Epithelial cell of proximal tubule (primary cell): Measurements from ENCODE around the gene SGCD. TPM values are rescaled to one million over a fixed set of nuclear protein-coding genes. Genes with fewer than 3 reads are reported as not detected.

Experiments
- DNase-seq: peaks from one replicate; pipeline ENCODE4 v3.0.0-alpha.2; 2011; ENCODE audit warnings: low read depth
- H3K4me3 ChIP-seq: 2 replicates; pipeline ENCODE4 v1.5.1; 2011; ENCODE audit warnings: low read depth, mild to moderate bottlenecking, low read length
- total RNA-seq: library from RNA; depleted of rRNA; stranded (reverse); fragments of >200 nt; gene quantifications from 2 replicates; pipeline ENCODE4 v1.2.3, GENCODE V29; 2015
- TF ChIP-seq, protein P1 (sequence below): conservative IDR thresholded peaks from 2 replicates; pipeline ENCODE4 v1.5.1; 2012; ENCODE audit warnings: low read depth, mild to moderate bottlenecking, low read length

SGCD gene
- total RNA-seq, 1 donor from 2014 or later: 0.06 TPM

DNA sequence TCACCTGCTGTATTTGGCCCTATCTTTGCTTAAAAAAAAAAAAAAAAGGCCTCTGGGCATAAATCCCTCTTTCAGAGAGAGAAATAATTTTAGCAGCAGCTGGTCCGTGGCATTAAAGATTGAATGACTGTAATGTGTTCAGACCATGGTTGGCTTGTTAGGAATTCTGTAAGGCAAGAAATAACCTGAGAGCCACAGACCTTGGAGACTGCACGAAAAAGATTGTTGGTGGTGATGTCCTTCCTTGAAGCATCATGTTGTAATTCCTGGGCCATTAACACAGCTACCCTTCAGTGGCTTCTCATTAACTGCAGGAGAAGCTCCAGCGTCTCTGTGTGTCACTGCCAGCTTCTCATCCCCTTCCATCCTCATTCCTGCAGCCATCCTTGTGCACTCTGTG is 79.0 kb downstream of the SGCD start:
- H3K4me3 ChIP-seq: no peak overlapping the region
- DNase-seq: peak; percentile 6
- TF ChIP-seq, protein P1, sequence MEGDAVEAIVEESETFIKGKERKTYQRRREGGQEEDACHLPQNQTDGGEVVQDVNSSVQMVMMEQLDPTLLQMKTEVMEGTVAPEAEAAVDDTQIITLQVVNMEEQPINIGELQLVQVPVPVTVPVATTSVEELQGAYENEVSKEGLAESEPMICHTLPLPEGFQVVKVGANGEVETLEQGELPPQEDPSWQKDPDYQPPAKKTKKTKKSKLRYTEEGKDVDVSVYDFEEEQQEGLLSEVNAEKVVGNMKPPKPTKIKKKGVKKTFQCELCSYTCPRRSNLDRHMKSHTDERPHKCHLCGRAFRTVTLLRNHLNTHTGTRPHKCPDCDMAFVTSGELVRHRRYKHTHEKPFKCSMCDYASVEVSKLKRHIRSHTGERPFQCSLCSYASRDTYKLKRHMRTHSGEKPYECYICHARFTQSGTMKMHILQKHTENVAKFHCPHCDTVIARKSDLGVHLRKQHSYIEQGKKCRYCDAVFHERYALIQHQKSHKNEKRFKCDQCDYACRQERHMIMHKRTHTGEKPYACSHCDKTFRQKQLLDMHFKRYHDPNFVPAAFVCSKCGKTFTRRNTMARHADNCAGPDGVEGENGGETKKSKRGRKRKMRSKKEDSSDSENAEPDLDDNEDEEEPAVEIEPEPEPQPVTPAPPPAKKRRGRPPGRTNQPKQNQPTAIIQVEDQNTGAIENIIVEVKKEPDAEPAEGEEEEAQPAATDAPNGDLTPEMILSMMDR: no peak

DNA sequence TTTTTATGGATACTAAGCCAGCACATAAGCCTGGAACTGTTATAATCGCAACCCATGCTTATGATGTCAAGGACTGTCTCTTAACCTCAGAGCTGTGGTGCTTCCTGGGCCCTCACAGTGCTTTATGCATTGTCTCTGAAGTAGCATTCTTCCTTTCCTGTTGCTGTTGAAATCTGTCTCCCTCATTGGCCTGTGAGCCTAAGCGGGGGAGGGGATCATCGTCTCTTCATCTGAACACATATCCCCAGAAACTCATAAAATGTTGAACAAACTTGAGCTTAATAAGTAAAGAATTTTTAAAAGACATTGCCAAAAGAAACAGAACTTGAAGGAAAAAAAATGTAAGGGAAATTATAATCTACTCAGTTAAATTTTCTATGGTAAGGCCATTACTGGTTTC is 80.3 kb downstream of the SGCD start:
- TF ChIP-seq, protein P1: no peak
- H3K4me3 ChIP-seq: no peak overlapping the region
- DNase-seq: no peak

DNA sequence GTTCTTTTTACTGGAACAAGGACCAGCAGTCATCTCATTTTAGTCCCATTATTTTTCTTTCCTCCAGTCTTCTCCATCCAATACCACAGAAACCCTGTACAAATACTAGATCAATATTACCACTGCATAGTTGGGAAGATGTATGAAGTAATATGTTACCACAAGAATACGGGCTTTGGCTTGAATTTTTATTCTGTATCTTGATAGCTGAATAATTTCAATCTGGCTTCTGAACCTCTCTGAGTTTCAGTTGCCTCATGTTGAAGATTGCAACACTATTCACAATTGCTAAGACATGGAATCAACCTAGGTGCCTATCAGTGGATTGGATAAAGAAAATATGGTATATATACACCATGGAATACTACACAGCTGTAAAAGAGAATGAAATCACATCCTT is 82.9 kb downstream of the SGCD start:
- no peak overlapping the region for H3K4me3 ChIP-seq
- TF ChIP-seq, protein P1: no peak
- DNase-seq: no peak

DNA sequence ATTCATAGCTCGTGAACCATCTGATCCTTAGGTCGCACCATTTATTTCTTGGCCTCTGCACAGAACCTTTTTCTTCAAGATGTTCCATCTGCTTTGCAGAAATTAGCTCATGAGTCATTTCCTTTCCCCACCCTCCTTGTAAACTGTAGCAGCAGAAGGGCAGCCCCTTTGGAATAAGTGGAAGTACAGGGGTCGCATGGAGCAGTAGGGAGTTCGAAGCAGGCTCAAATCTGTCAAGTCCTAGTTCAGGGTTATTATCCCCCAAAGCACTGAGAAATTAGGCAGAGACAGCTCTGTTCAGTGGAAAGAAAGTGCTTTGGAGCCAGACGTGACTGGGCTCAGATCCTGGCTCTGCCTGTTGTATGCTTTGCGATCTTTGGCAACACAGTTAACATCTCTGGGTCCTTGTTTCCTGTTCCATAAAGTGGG is 84.2 kb downstream of the SGCD start:
- TF ChIP-seq, protein P1: no peak
- H3K4me3 ChIP-seq: no peak overlapping the region
- no peak for DNase-seq

DNA sequence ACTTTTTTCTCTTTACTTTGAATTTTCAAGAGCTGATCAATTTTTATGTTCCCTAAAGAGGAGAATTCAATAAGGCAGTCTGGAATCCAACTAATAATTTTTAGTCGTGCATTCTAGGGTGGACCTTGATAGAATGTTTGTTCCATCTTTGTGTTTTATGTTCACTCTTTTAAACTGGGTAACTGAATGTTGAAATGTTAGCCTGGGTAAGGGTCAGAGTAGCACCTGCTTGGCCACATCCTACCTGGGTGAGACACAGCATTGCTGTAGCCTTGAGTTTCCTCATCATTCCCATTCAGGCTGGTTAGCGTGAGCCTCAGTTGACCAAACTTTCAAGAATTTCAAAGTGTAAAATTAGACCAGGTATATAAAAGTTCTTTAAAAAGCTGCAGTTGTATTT is 85.0 kb downstream of the SGCD start:
- no peak for DNase-seq
- TF ChIP-seq, protein P1: no peak
- H3K4me3 ChIP-seq: no peak overlapping the region

DNA sequence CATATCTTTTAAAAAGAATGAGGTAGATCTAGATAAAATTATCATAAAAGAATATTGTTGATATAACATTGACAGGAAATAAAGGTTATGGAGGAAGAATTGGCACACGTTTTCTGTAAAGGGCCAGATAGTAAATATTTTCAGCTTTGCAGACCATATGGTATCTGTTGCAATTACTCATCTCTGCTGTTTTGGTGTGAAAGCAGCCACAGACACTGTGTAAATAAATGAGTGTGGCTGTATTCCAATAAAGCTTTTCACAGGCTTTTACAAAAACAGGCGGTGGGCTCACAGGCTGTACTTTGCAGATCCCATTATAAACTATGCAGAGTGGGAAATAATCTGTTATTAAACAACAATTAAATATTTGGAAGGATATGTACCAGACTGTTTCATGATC is 87.4 kb downstream of the SGCD start:
- TF ChIP-seq, protein P1: no peak
- DNase-seq: no peak
- H3K4me3 ChIP-seq: no peak overlapping the region

DNA sequence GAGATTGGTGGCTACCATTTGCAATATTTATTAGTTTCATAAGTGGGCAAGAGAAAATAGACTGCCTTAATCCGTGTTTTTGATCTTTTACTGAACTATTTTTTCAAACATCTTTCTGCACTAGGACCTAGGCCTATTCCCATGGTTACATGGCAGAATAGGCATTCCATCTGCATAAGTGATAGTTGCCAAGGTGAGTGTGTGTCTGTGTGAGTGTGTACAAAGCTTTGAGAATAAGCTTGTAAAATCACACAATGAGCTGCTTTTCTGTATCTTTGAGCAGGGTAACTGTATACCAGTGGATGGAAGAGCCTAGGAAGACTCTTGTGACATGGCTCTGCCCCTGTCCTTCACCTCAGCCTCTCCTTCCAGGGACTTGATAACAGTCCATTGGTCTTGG is 92.7 kb downstream of the SGCD start:
- H3K4me3 ChIP-seq: no peak overlapping the region
- TF ChIP-seq, protein P1: no peak
- no peak for DNase-seq
